ENCODE measurements around the gene WDR88. TPM values are rescaled to one million over a fixed set of nuclear protein-coding genes. Genes with fewer than 3 reads are reported as not detected.
"Not testable (repeated sequence)": the region's sequence is repeated elsewhere in the genome, so short reads cannot be mapped to it uniquely, and the experiment has no call there.

The WDR88 gene
- total RNA-seq, 2 donors from 2014 or later, result not detected

GRCh38 chr19:33208371-33208895, 76.5 kb downstream of the WDR88 start:
- Histone ChIP-seq H3K4me3 (no peak overlapping the region), H3K9me3 (no peaks in the 10 kb centered on the region), H3K4me1 (ENCODE audit: control insufficient read depth in 1 of 2, low read depth in 2 of 2) (no peaks in the 10 kb centered on the region), H3K27ac (no peak overlapping the region), H3K36me3 (no peaks in the 10 kb centered on the region), H3K27me3 (replicated peaks; ENCODE audit: insufficient read depth) (no peaks in the 10 kb centered on the region)
- DNase-seq (ENCODE audit: low spot score), result no peak
- no peak for TF ChIP-seq CTCF (IDR thresholded peaks at IDR 0.05)
- ATAC-seq (ENCODE audit: insufficient number of reproducible peaks, low FRiP score, low read depth), result no peak

- H3K4me1 ChIP-seq (ENCODE audit: control insufficient read depth in 1 of 2, low read depth in 2 of 2), result no peaks in the 10 kb centered on the region
- ATAC-seq (ENCODE audit: insufficient number of reproducible peaks, low FRiP score, low read depth), result no peak
- TF ChIP-seq CTCF (IDR thresholded peaks at IDR 0.05), result no peak
Observed at GRCh38 chr19:33208904-33209849, 77.3 kb downstream of the WDR88 start.

GRCh38 chr19:33209850-33210230, 77.9 kb downstream of the WDR88 start:
- not testable (repeated sequence) for H3K4me1 ChIP-seq (ENCODE audit: control insufficient read depth in 1 of 2, low read depth in 2 of 2); H3K27me3 ChIP-seq (replicated peaks; ENCODE audit: insufficient read depth); H3K9me3 ChIP-seq; DNase-seq (ENCODE audit: low spot score); H3K27ac ChIP-seq; ATAC-seq (ENCODE audit: insufficient number of reproducible peaks, low FRiP score, low read depth); H3K4me3 ChIP-seq; H3K36me3 ChIP-seq

More at GRCh38 chr19:33208904-33209849, 77.3 kb downstream of the WDR88 start:
- no peaks in the 10 kb centered on the region for H3K27me3 ChIP-seq (replicated peaks; ENCODE audit: insufficient read depth)
- no peaks in the 10 kb centered on the region for H3K9me3 ChIP-seq
- H3K27ac ChIP-seq, result no peak overlapping the region
- no peak for DNase-seq (ENCODE audit: low spot score)
- no peaks in the 10 kb centered on the region for H3K36me3 ChIP-seq
- no peak overlapping the region for H3K4me3 ChIP-seq

- H3K27me3 ChIP-seq (replicated peaks; ENCODE audit: insufficient read depth), result no peaks in the 10 kb centered on the region
- H3K27ac ChIP-seq, result no peak overlapping the region
- H3K36me3 ChIP-seq, result no peaks in the 10 kb centered on the region
- no peak for TF ChIP-seq CTCF (IDR thresholded peaks at IDR 0.05)
- H3K4me3 ChIP-seq, result no peak overlapping the region
- no peaks in the 10 kb centered on the region for H3K9me3 ChIP-seq
- ATAC-seq (ENCODE audit: insufficient number of reproducible peaks, low FRiP score, low read depth) (no peak), DNase-seq (ENCODE audit: low spot score) (no peak)
- H3K4me1 ChIP-seq (ENCODE audit: control insufficient read depth in 1 of 2, low read depth in 2 of 2), result no peaks in the 10 kb centered on the region
Observed at GRCh38 chr19:33210266-33210940, 78.5 kb downstream of the WDR88 start.

GRCh38 chr19:33211794-33212435, 80.0 kb downstream of the WDR88 start:
- no peaks in the 10 kb centered on the region for H3K9me3 ChIP-seq
- no peak overlapping the region for H3K4me3 ChIP-seq
- no peaks in the 10 kb centered on the region for H3K4me1 ChIP-seq (ENCODE audit: control insufficient read depth in 1 of 2, low read depth in 2 of 2)
- TF ChIP-seq CTCF (IDR thresholded peaks at IDR 0.05), result no peak
- ATAC-seq (ENCODE audit: insufficient number of reproducible peaks, low FRiP score, low read depth), result no peak
- H3K36me3 ChIP-seq, result no peaks in the 10 kb centered on the region
- H3K27ac ChIP-seq, result no peak overlapping the region
- no peaks in the 10 kb centered on the region for H3K27me3 ChIP-seq (replicated peaks; ENCODE audit: insufficient read depth)
- DNase-seq (ENCODE audit: low spot score), result no peak
